ENCODE measurements around the gene C9orf72.

DNA sequence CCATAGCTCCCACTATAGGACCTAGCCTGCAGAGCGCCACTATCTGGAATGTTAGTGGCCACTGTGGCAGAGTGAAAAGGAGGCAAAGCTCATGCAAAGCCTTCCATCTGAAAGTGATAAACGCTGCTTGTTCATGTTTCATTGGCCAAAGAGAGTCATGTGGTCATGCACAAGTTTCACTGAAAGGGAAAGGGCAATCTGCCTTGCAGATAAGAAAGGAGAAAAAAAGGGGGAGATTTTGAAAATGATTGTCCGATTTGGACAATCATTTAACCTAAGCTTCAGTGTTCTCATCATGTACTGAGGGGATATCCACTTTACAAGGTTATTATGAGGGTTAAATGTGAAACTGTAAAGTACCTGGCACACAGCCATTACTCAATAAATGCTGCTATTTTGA, 34.6 kb downstream of the C9orf72 start:
- TF ChIP-seq, protein P1, sequence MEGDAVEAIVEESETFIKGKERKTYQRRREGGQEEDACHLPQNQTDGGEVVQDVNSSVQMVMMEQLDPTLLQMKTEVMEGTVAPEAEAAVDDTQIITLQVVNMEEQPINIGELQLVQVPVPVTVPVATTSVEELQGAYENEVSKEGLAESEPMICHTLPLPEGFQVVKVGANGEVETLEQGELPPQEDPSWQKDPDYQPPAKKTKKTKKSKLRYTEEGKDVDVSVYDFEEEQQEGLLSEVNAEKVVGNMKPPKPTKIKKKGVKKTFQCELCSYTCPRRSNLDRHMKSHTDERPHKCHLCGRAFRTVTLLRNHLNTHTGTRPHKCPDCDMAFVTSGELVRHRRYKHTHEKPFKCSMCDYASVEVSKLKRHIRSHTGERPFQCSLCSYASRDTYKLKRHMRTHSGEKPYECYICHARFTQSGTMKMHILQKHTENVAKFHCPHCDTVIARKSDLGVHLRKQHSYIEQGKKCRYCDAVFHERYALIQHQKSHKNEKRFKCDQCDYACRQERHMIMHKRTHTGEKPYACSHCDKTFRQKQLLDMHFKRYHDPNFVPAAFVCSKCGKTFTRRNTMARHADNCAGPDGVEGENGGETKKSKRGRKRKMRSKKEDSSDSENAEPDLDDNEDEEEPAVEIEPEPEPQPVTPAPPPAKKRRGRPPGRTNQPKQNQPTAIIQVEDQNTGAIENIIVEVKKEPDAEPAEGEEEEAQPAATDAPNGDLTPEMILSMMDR (IDR thresholded peaks at IDR 0.05): no peak
- no peak for TF ChIP-seq EP300 (IDR thresholded peaks at IDR 0.05)
